ENCODE results near the gene KCNJ6.

Gene KCNJ6

DNA sequence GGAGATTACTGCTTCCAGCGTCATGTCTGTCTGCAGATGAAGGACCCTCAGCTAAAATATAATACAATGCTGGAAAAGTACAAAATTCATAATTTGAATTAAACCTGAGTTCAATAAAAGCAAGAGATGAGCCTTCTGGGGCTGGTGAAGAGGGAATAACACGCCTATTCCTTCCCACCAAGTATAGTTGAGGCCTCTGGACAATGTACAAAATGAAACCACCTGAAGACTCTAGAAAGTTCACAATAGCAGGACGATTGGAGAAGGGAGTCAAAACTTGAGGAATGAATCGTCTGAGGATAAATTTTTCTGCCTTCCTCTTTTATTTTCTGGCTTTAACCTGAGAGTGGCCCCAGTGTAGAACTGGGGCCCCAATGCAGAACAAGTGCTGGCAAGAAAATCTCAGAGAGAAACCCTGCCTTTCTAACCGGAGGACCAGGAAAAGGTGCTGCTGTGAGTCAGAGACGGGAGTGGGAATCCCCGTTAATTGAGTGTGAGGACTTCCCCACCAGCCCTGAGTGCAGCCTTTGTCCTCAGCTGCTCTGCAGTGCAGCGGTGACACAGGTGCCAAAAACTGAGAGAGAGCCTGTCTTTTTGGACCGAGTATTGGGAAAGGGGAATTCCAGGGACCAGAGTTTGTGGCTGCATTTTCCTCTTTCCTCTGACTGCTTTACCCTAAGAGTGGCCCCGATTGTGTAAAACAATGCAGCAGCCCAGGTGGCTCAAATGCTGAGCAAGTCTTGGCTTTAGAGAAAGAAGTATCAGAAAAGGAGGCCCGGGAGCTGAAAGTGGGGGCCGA is 284.7 kb downstream of the KCNJ6 start:
- no peak for DNase-seq

DNA sequence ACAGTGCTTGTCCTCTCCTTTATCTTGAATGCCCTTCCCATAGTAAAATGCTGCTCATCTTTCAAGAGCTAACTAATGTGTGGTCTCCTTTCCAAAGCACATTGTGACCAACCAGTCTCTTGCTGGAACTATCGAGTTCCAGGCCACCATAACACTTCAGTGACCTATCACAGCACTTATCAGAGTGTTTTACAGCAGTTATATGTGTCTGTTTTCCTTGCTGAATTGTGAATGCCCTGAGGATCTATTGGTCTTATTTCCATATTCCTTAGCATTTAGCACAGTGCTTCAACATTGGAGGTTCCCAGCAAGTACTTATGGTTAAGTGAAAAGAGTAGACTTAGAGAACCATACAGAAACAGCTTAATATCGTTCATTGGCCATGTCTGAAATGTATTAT is 285.4 kb downstream of the KCNJ6 start:
- no peak for DNase-seq

DNA sequence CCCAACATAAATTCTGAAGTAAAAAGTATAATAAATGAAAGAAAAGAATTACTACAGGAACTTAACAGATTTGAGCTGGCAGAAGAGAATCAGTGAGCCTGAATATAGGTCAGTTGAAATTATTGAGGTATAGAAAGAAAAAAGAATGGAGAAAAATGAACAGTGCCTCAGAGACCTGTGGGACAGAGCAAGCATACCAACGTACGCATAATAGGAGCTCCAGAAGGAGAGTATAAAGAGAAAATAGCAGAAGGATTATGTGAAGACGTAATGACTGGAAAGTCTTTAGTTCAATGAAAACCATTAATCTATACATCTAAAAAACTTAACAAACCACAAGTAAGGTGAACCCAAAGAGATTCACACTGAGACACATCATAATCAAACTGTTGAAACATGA is 287.9 kb downstream of the KCNJ6 start:
- no peak for DNase-seq

DNA sequence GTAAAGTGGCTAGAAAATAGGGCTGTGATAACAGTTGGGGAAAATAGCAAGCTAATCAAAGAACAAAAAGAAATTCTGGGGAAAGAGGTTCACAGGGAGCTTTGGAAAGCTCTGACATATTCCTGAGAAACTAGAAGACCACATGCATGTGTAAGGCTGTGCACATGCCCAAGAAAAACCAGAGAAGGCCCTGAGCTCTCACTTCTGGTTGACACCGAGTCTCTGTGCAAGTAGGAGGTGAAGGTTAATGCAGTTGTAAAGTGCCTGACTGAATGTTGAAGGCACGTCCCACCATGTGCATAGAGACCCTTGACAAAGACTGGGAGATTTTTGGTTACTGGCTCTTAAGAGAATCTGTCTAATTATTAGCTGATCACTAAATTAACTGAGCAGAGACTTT is 288.7 kb downstream of the KCNJ6 start:
- DNase-seq, result no peak

DNA sequence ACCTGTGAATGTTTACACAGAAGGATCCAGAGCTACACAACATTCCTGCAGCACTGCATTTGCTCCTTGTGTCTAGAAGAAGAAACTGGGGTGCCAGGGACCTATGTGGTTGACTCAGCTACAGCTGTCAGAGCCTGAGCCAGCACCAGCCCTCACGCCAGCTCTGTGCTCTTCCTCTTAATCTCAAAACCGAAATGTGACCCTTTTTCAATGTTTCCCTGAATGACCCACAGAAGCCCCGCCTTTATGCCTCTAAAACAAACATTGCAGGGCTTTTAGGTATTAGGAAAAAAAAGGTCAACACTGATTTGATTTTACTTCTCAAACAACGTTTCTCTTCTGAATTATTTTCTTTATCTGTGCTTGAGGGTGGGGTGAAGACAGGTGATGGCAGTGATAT is 289.2 kb downstream of the KCNJ6 start:
- DNase-seq, result no peak

DNA sequence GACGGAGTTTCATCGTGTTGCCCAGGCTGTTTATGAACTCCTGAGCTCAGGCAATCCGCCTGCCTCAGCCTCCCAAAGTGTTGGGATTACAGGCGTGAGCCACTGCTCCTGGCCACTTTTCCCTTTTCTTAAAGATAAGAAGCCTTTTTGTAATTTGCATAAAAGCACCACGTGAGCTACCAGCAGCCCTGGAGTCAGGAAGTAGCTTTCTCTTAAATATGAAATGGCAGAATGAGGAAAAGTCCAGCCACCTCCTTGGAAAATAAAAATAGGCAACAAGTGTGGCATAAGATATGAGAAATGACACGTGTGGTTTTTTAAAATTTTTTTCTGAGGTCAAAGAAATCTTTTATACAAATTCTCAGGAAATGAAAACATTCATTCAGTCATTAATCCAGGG is 289.9 kb downstream of the KCNJ6 start:
- no peak for DNase-seq

DNA sequence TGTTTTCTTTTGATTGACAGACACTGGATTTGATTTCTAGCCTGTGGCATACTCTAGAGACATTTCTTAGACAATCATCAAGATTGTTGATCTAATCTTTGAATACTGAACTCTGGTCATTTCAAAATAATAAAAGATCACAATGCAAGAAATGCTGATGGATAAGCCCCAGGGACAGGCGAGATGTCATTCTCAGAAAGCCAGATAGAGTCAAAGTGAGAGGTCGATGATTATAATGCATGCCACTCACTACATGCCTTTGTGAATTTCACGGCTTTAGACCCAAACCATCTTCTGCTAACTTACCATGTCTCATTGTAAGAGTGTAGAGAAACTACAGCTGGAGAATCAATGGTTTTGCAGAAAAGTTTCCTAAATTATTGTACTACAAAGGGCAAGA is 292.6 kb downstream of the KCNJ6 start:
- no peak for DNase-seq

DNA sequence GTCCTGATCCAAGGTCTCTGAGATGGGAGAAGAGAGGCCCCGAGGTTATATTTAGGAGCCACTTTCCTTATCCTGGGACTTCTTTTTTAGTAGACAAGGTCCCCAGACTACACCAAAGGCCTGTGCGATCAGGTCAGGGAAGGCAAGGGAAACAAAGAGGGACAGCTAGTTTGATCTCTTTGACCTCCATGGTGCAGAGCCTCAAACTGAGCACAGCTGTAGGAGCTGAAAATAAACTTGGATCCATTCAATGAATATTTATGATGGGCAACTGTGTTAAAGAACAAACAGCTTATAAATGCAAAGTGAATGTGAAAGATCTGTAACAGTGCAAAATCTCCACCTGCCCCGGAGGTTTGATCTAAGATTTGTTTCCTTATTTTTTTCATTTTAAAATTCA is 293.1 kb downstream of the KCNJ6 start:
- no peak for DNase-seq

DNA sequence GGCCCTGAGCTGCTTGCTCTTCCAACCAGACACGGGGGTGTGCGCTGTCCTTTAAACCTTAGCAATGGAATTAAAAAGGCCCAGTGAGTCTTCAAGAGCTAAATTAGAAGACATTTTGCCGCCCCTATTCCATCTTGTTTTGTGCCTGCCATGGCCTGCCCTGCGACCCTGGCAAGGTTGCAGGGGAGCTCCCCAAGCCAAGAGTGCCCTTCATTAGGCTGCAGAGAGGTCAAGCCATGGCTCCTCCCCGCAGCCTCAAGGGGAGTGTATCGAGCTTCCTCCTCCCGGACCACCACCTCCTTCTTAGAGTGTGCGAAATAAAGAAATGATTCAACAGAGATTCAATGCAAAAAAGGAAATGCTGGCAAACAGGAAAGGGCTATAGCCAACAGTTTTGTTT is 293.5 kb downstream of the KCNJ6 start:
- DNase-seq, result no peak

DNA sequence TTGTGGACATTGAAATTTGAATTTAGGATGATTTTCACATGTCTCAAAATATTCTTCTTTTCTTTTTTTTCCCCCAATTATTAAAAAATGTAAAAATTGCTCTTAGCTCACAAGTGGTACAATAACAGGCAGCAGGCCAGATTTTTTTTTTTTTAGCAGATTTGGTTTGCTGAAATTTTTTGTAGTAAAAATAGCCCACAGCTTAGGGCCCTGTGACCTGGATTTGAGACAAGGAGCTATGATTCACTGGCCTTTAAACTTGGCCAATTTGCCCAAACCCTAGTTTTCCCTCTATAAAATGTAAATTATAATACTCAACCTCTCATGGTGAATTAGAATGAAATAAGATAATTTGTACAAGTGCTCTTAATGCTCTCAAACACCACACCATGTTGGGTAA is 295.9 kb downstream of the KCNJ6 start:
- no peak for DNase-seq

DNA sequence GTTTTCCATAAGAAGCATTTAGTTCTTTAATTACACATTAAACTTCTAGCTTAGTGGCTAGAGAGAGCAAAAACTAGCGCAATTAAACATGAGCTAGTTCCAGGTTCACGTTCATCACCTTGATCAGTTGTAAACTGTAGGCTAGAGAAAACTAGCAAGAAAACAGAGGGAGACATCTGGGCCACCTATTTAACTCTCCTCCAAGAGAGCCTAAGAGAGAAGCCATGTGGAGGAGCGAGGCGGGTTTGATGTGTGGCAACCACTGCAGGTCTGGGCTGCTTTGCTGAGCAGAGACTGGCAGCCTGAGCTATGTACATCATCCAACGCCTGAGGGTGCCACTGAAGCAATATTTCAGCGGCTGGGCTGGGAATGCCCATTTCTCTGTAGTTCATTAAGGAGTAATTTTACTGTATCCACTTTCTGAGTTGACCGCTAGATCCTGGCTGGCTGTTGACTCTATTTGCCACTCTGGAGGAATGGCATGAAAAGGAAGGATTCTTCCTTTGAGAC is 296.7 kb downstream of the KCNJ6 start:
- DNase-seq, result no peak

DNA sequence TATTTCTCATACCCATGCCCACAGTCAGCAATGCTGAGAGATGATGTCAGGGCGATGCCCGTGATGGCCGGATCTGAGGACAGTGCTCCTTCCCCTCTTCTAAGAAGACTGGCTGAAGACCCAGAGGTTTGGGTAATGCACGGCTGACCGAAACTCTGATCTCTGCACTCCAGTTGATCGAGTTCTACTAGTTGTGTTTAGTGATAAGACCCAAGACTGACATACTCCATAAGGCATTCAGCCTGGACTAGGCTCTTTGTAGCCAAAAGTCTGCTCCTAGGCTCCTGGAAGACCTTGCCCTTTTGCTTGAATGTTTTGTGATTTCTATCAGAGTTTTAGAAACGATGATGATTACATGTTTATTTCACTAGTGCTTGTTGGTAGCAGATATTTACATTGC is 298.2 kb downstream of the KCNJ6 start:
- no peak for DNase-seq

DNA sequence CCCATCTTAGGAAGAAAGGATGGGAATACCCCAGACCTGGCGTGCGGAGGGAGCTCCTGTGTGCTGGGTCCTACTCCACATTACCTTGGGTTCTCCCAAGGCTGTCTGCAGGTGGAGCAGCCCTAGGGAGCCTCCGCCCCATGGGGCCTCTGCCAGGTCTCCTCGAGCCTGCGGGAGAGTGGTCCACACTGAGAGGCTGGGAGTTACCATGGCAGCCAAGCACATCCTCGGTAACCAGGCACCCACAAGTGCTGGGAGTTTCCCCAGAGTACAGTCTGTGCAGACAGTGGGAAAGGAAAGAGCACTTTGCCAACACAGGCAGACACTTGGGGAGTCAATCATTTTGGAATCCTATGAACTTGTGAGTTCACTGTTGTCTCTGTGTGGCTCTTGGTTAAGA is 300.3 kb downstream of the KCNJ6 start:
- no peak for DNase-seq

DNA sequence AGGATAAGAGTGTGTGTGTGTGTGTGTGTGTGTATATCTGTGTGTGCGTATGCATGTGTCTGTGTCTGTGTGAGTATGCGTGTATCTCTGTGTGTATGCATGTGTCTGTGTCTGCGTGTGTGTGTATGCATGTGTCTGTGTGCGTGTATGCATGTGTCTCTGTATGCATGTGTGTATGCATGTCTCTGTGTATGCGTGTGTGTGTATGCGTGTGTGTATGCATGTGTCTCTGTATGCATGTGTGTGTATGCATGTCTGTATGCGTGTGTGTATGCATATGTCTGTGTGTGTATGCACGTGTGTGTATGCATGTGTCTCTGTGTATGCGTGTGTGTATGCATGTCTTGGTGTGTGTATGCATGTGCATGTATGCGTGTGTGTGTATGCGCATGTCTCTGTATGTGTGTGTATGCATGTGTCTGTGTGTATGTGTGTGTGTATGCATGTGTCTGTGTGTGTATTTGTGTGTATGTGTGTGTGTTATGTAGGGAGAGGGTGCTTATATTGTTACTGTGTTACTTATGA is 301.8 kb downstream of the KCNJ6 start:
- no peak for DNase-seq

DNA sequence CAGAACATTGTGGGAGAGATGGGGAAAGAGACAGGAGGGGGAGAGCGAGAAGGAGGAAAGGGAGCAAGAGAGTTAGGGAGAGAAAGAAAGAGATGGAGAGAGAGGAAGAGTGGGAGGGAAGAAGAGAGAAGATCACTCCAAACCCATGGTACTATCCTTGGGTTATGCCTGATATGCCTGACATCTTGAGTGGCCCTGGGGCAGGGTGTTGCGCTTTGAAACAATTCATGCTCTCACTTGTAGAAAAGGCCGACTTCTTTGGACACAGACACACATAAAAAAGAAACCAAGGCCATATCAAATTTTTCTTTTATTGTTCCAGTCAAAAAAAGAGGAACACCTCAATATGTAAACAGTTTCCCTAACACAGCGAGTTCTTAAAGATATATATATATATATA is 309.2 kb downstream of the KCNJ6 start:
- no peak for DNase-seq

DNA sequence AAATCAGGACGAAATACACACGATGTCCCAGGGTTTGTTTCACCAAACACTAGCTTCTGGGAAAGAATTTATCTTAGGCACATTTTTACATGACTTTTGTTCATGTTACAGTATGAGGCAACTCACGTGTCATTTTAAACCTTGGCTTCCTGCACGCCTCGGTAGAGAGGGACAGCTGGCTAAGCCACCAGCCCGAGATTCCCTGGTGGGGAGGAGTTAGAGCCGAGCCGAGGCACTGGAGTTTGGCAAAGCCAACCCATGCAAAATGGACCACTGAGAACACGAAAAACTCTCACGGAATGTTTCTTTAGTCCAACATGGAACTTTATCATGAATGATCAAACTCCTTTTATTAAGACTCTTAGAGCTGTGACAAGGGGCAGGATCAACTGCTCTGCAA is 309.7 kb downstream of the KCNJ6 start:
- DNase-seq, result no peak

DNA sequence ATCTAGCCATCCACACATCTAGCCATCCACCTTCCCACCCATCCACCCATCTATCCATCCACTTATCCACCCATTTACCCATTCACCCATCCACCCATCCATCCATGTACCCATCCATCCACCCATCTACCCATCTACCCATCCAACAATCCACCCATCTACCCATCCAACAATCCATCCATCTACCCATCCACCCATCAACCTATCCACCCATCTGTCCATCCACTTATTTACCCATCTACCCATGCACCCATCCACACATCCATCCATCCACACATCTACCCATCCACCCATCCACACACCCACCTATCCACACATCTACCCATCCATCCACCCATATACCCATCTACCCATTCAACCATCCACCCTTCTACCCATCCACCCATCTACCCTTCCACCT is 311.3 kb downstream of the KCNJ6 start:
- no peak for DNase-seq

DNA sequence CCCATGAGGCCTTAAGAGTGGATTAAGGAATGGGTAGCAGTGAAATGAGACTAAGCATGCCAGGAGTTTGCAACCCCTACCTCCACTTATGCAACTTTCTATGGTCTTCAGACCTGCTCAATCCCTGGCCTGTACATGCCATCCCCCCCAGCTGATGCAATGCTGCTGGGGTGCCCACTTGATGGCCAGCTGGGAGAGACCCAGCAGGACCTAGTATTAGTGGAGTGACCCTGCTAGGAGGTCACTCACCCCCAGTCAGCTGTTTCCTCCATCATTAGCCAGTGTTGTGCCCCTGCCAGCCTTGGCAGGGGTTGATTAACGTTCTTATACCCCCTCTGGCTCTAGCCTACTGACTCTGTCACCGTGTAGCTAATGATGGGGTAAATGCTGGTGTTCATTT is 313.1 kb downstream of the KCNJ6 start:
- DNase-seq, result no peak

DNA sequence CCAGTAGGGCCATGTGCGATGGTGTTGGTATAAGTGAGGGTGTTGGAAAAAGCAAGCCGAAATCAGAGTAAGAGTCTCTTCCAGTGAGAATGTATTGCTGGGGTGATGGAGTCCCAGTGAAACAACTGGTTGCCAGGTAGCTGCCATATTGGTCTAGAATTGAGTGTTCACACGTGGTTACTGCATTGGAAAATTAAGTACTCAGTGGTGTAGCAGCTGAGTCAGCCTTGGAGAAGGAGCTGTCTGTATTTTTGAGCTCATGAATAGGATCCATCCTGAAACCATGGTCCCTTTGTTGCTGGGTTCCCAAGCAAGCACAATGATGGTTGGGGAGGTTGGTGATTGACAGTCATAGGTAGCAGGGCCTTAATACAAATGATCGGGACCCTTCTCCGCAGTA is 314.3 kb downstream of the KCNJ6 start:
- no peak for DNase-seq

DNA sequence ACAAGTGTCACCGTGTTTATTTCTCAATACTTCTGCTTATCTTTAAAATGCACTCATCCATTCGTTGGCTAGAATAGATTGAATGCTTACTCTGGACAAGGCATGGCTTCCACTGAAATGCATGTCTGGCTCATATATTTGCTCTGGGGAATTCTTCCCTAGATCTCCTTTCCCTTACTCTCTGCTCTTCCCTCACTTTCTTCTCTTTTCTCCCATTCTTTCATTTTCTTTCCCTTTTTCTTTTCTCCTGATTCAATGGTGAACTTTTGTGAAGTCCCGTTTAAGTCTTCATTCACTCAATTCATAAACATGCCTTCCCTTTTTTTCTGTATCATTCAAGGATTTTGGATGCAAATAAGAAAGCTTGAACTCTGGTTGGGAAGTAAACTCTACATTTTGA is 315.2 kb downstream of the KCNJ6 start:
- no peak for DNase-seq

DNA sequence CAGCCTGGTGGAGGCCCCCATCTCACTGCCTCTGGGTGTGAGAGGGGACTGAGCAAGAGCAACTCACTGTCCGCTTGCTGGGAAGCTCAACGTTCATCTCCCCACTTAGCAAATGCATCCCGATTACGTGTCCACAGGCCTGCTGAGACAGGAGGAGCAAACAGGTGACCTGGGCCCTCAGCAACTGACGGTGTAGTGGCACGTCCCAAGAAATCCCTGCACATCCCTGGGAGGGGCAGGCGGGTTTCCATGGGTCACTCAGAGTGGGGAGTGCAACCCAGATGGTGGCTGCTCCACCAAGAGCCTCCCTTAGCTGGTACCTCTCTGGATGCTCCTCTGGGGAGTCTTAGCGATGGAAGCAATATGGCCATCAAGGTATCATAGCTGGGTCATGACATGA is 320.3 kb downstream of the KCNJ6 start:
- no peak for DNase-seq

DNA sequence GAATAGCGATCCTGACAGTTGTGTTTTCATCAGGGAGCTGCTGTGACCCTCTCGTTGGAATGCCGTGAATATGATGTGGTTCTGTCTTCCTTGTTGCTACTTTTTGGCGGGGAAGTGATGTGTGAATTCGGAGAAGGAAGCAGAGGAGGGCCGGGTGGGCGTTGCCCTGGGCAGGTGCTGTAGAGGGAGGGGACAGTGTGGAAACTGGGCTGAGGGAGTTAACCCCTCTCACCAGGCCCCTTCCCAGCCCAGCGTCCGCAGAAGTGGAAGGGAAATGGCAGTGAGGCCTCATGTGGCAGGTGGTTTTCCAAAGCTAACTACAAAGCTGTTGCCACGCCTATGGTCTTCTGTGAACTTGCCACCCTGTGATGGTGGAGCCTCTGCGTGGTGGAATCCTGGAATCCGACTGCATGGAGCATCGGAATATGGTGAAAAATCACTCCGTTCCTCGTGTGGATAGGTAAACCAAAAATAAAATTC is 321.7 kb downstream of the KCNJ6 start:
- no peak for DNase-seq

DNA sequence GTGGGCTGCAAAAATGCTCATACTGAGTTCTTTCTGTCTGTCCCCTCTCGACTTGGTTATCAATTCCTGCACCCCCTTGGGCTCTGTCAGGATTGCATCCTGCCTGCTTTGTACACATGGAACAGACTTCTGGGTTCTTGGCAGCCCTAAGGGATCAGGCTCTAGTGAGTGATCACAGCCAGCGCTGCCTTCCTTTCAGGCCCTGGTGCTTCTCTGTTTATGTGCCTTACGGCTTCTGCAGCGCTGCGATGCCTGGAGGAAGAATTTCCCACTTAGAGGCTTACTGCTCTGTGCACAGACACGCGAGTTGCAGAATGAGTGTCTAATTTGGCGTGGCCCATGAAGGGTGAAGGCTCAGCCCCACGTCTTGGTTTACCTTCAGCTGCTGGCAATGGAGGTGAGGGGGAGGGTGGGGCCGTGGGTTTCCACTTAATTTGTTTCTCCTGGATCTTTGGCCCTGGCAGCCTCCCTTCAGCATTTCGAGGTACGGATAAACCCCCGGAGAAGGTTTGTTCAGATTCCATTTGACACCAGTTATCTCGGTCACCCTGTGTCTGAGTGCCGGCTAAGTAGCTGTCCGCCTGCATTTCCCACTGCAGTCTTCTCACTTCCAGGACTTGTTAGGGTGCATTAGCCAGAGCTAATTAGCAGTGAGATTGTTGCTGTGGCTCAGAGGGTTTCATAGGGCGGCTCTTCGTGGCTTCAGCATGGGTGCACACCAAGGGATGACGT is 322.4 kb downstream of the KCNJ6 start:
- DNase-seq, result no peak

DNA sequence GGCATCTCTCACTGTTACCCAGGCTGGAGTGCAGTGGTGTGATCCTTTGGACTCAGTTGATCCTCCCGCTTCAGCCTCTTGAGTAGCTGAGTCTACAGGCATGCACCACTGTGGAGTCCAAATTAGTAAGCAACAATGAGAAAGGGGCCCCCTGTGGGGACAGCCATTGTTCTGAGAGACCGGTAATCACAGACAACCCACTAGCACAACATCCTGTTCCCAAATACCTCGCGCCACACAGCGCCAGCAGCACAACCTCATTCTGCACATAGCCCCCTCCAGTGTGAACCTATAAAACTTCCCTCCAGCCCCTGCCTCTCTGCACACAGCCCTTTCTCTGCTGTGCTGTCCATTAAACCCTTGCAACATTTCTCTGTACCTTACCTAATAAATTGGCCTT is 323.2 kb downstream of the KCNJ6 start:
- DNase-seq, result no peak

Measured in KG1 (cell line).